ENCODE data around the gene RHOV. TPM values are rescaled to one million over a fixed set of nuclear protein-coding genes. Genes with fewer than 3 reads are reported as not detected.

RHOV gene
- polyA plus RNA-seq, 3 donors = 1.4 to 1.7 (median 1.4) TPM

- DNase-seq (ENCODE audit: low read depth in 3 of 3, low spot score in 2 of 3) = no peak
Observed at GRCh38 chr15:40850576-40851112, 23.4 kb downstream of the RHOV start.

GRCh38 chr15:40847223-40847961, 26.6 kb downstream of the RHOV start:
- DNase-seq (ENCODE audit: low read depth in 3 of 3, low spot score in 2 of 3) = peak in 1 of 3 donors; percentile 77

- DNase-seq (ENCODE audit: low read depth in 3 of 3, low spot score in 2 of 3) = no peak
Observed at GRCh38 chr15:40846841-40847222, 27.2 kb downstream of the RHOV start.

GRCh38 chr15:40845511-40846284, 28.3 kb downstream of the RHOV start:
- DNase-seq (ENCODE audit: low read depth in 3 of 3, low spot score in 2 of 3) = no peak

- no peak for DNase-seq (ENCODE audit: low read depth in 3 of 3, low spot score in 2 of 3)
Observed at GRCh38 chr15:40845036-40845435, 29.0 kb downstream of the RHOV start.

GRCh38 chr15:40844696-40845030, 29.4 kb downstream of the RHOV start:
- no peak for DNase-seq (ENCODE audit: low read depth in 3 of 3, low spot score in 2 of 3)

GRCh38 chr15:40843885-40844695, 29.9 kb downstream of the RHOV start, which contains the start of gene SPINT1:
SPINT1 (plus strand) TSS chr15:40844048; CDS start chr15:40844555, 507 bp downstream.
- DNase-seq (ENCODE audit: low read depth in 3 of 3, low spot score in 2 of 3) = no peak

GRCh38 chr15:40843261-40843884, 30.7 kb downstream of the RHOV start:
- no peak for DNase-seq (ENCODE audit: low read depth in 3 of 3, low spot score in 2 of 3)

GRCh38 chr15:40841741-40842140, 32.3 kb downstream of the RHOV start:
- no peak for DNase-seq (ENCODE audit: low read depth in 3 of 3, low spot score in 2 of 3)

GRCh38 chr15:40838756-40839155, 35.3 kb downstream of the RHOV start:
- DNase-seq (ENCODE audit: low read depth in 3 of 3, low spot score in 2 of 3) = no peak

GRCh38 chr15:40836020-40836419, 38.0 kb downstream of the RHOV start:
- no peak for DNase-seq (ENCODE audit: low read depth in 3 of 3, low spot score in 2 of 3)

- no peak for DNase-seq (ENCODE audit: low read depth in 3 of 3, low spot score in 2 of 3)
Observed at GRCh38 chr15:40832903-40833302, 41.1 kb downstream of the RHOV start.

GRCh38 chr15:40831861-40832260, 42.2 kb downstream of the RHOV start:
- no peak for DNase-seq (ENCODE audit: low read depth in 3 of 3, low spot score in 2 of 3)

- DNase-seq (ENCODE audit: low read depth in 3 of 3, low spot score in 2 of 3) = no peak
Observed at GRCh38 chr15:40830884-40831283, 43.1 kb downstream of the RHOV start.

- DNase-seq (ENCODE audit: low read depth in 3 of 3, low spot score in 2 of 3) = no peak
Observed at GRCh38 chr15:40829115-40829514, 44.9 kb downstream of the RHOV start.

- no peak for DNase-seq (ENCODE audit: low read depth in 3 of 3, low spot score in 2 of 3)
Observed at GRCh38 chr15:40828447-40829036, 45.5 kb downstream of the RHOV start, which contains the start of gene PPP1R14D. PPP1R14D (minus strand) TSS chr15:40828708; CDS start chr15:40828641, 67 bp downstream.

- no peak for DNase-seq (ENCODE audit: low read depth in 3 of 3, low spot score in 2 of 3)
Observed at GRCh38 chr15:40826423-40827075, 47.5 kb downstream of the RHOV start.

- no peak for DNase-seq (ENCODE audit: low read depth in 3 of 3, low spot score in 2 of 3)
Observed at GRCh38 chr15:40825661-40826422, 48.2 kb downstream of the RHOV start.

Data from right renal cortex interstitium (tissue), 3 donors.